ENCODE measurements around the gene CDC25A. TPM values are rescaled to one million over a fixed set of nuclear protein-coding genes. Genes with fewer than 3 reads are reported as not detected.
"Not testable (repeated sequence)": the region's sequence is repeated elsewhere in the genome, so short reads cannot be mapped to it uniquely, and the experiment has no call there.

The CDC25A gene
- total RNA-seq, 5 donors from 2014 or later (not counting 1 experiment from before 2014, with no cell fraction given): 0.28 to 1.1 (median 0.44) TPM

GRCh38 chr3:48120223-48120622 is 68.0 kb downstream of the CDC25A start:
- Histone ChIP-seq H3K27ac (ENCODE audit: low read length) (no peak overlapping the region), H3K4me1 (ENCODE audit: control insufficient read depth in 1 of 2, extremely low read depth in 1 of 2, insufficient read depth in 2 of 2, low read length in 2 of 2) (no peaks in the 10 kb centered on the region), H3K36me3 (ENCODE audit: control insufficient read depth in 2 of 2, extremely low read depth in 1 of 2, insufficient read depth in 1 of 2, low read length in 1 of 2) (no peaks in the 10 kb centered on the region), H3K4me3 (ENCODE audit: control insufficient read depth in 1 of 2, extremely low read depth in 1 of 2, low read length in 1 of 2) (no peak overlapping the region), H3K9me3 (no peaks in the 10 kb centered on the region), H3K27me3 (replicated peaks in 1 of 2; ENCODE audit: control insufficient read depth in 2 of 2, extremely low read depth in 1 of 2, insufficient read depth in 2 of 2, low read length in 1 of 2) (no peaks in the 10 kb centered on the region)
- DNase-seq: no peak
- no peaks in the 10 kb centered on the region for H3K4me1 Mint-ChIP-seq
- CTCF ChIA-PET: no interaction called here
- no peak for ATAC-seq (replicated peaks in 1 of 4)
- POLR2A ChIA-PET: no interaction called here
- H3K9me3 Mint-ChIP-seq: no peaks in the 10 kb centered on the region
- H3K27ac Mint-ChIP-seq: no peak overlapping the region
- no peak overlapping the region for H3K4me3 Mint-ChIP-seq
- WGBS (ENCODE audit: insufficient coverage): 100% methylated on average over 1 of the region's 1 CpG
- no peaks in the 10 kb centered on the region for H3K27me3 Mint-ChIP-seq
- no peaks in the 10 kb centered on the region for H3K36me3 Mint-ChIP-seq

GRCh38 chr3:48119505-48120193 is 68.6 kb downstream of the CDC25A start:
- no peaks in the 10 kb centered on the region for H3K36me3 ChIP-seq (ENCODE audit: control insufficient read depth in 2 of 2, extremely low read depth in 1 of 2, insufficient read depth in 1 of 2, low read length in 1 of 2)
- no peaks in the 10 kb centered on the region for H3K9me3 ChIP-seq
- H3K27me3 Mint-ChIP-seq: no peaks in the 10 kb centered on the region
- H3K4me1 Mint-ChIP-seq: peaks cover 0 to 1% (median 0%) of the 10 kb centered on the region in 3 donors
- ChIA-PET POLR2A (no interaction called here), CTCF (no interaction called here)
- no peak overlapping the region for H3K4me3 Mint-ChIP-seq
- no peak overlapping the region for H3K27ac ChIP-seq (ENCODE audit: low read length)
- no peak overlapping the region for H3K27ac Mint-ChIP-seq
- H3K4me3 ChIP-seq (ENCODE audit: control insufficient read depth in 1 of 2, extremely low read depth in 1 of 2, low read length in 1 of 2): no peak overlapping the region
- H3K36me3 Mint-ChIP-seq: no peaks in the 10 kb centered on the region
- no peak for DNase-seq
- H3K4me1 ChIP-seq (ENCODE audit: control insufficient read depth in 1 of 2, extremely low read depth in 1 of 2, insufficient read depth in 2 of 2, low read length in 2 of 2): no peaks in the 10 kb centered on the region
- no peaks in the 10 kb centered on the region for H3K27me3 ChIP-seq (replicated peaks in 1 of 2; ENCODE audit: control insufficient read depth in 2 of 2, extremely low read depth in 1 of 2, insufficient read depth in 2 of 2, low read length in 1 of 2)
- no peaks in the 10 kb centered on the region for H3K9me3 Mint-ChIP-seq
- WGBS (ENCODE audit: insufficient coverage): 80% methylated on average over 3 of the region's 4 CpGs
- ATAC-seq (replicated peaks in 1 of 4): no peak

- no peak for DNase-seq
- ATAC-seq (replicated peaks in 1 of 4): no peak
- 97% methylated on average over 4 of the region's 8 CpGs for WGBS (ENCODE audit: insufficient coverage)
- POLR2A ChIA-PET: interaction anchor here in 1 of 2 donors (0.7 kb wide), 1 partner anchor 115 kb away, joined by 3 read pairs; no protein-coding TSS in a partner anchor
- no peak overlapping the region for H3K27ac ChIP-seq (ENCODE audit: low read length)
- no peak overlapping the region for H3K27ac Mint-ChIP-seq
- no peak overlapping the region for H3K4me3 ChIP-seq (ENCODE audit: control insufficient read depth in 1 of 2, extremely low read depth in 1 of 2, low read length in 1 of 2)
- H3K27me3 ChIP-seq (replicated peaks in 1 of 2; ENCODE audit: control insufficient read depth in 2 of 2, extremely low read depth in 1 of 2, insufficient read depth in 2 of 2, low read length in 1 of 2): no peaks in the 10 kb centered on the region
- no peak overlapping the region for H3K4me3 Mint-ChIP-seq
- H3K9me3 Mint-ChIP-seq: no peaks in the 10 kb centered on the region
- H3K4me1 Mint-ChIP-seq: peaks cover 0 to 1% (median 0%) of the 10 kb centered on the region in 3 donors
- CTCF ChIA-PET: no interaction called here
- no peaks in the 10 kb centered on the region for H3K9me3 ChIP-seq
- no peaks in the 10 kb centered on the region for H3K27me3 Mint-ChIP-seq
- no peaks in the 10 kb centered on the region for H3K36me3 Mint-ChIP-seq
- H3K4me1 ChIP-seq (ENCODE audit: control insufficient read depth in 1 of 2, extremely low read depth in 1 of 2, insufficient read depth in 2 of 2, low read length in 2 of 2): no peaks in the 10 kb centered on the region
- no peaks in the 10 kb centered on the region for H3K36me3 ChIP-seq (ENCODE audit: control insufficient read depth in 2 of 2, extremely low read depth in 1 of 2, insufficient read depth in 1 of 2, low read length in 1 of 2)
These were observed 69.3 kb downstream of the CDC25A start for GRCh38 chr3:48118928-48119327.

- ATAC-seq (replicated peaks in 1 of 4) (no peak), DNase-seq (no peak)
- no peak overlapping the region for H3K27ac ChIP-seq (ENCODE audit: low read length)
- CTCF ChIA-PET: no interaction called here
- no peaks in the 10 kb centered on the region for H3K9me3 Mint-ChIP-seq
- 79% methylated on average over 7 of the region's 7 CpGs for WGBS (ENCODE audit: insufficient coverage)
- no peaks in the 10 kb centered on the region for H3K27me3 Mint-ChIP-seq
- no peaks in the 10 kb centered on the region for H3K36me3 Mint-ChIP-seq
- H3K4me1 ChIP-seq (ENCODE audit: control insufficient read depth in 1 of 2, extremely low read depth in 1 of 2, insufficient read depth in 2 of 2, low read length in 2 of 2): peaks cover 0 to under 1% of the 10 kb centered on the region in 2 experiments
- H3K4me1 Mint-ChIP-seq: peaks cover 0 to 1% (median 0%) of the 10 kb centered on the region in 3 donors
- no peak overlapping the region for H3K27ac Mint-ChIP-seq
- H3K4me3 Mint-ChIP-seq: no peak overlapping the region
- no peaks in the 10 kb centered on the region for H3K36me3 ChIP-seq (ENCODE audit: control insufficient read depth in 2 of 2, extremely low read depth in 1 of 2, insufficient read depth in 1 of 2, low read length in 1 of 2)
- H3K9me3 ChIP-seq: no peaks in the 10 kb centered on the region
- no peaks in the 10 kb centered on the region for H3K27me3 ChIP-seq (replicated peaks in 1 of 2; ENCODE audit: control insufficient read depth in 2 of 2, extremely low read depth in 1 of 2, insufficient read depth in 2 of 2, low read length in 1 of 2)
- no peak overlapping the region for H3K4me3 ChIP-seq (ENCODE audit: control insufficient read depth in 1 of 2, extremely low read depth in 1 of 2, low read length in 1 of 2)
- POLR2A ChIA-PET: interaction anchor here in 1 of 2 donors (0.7 kb wide), 1 partner anchor 115 kb away, joined by 3 read pairs; no protein-coding TSS in a partner anchor
These were observed 69.9 kb downstream of the CDC25A start for GRCh38 chr3:48118322-48118721.

- Histone ChIP-seq H3K4me3 (ENCODE audit: control insufficient read depth in 1 of 2, extremely low read depth in 1 of 2, low read length in 1 of 2) (no peak overlapping the region), H3K27me3 (replicated peaks in 1 of 2; ENCODE audit: control insufficient read depth in 2 of 2, extremely low read depth in 1 of 2, insufficient read depth in 2 of 2, low read length in 1 of 2) (no peaks in the 10 kb centered on the region), H3K9me3 (no peaks in the 10 kb centered on the region), H3K27ac (ENCODE audit: low read length) (peak overlapping the region; percentile 69), H3K36me3 (ENCODE audit: control insufficient read depth in 2 of 2, extremely low read depth in 1 of 2, insufficient read depth in 1 of 2, low read length in 1 of 2) (no peaks in the 10 kb centered on the region), H3K4me1 (ENCODE audit: control insufficient read depth in 1 of 2, extremely low read depth in 1 of 2, insufficient read depth in 2 of 2, low read length in 2 of 2) (peaks cover 4 to 16% of the 10 kb centered on the region in 2 experiments)
- peaks cover 9 to 13% (median 9%) of the 10 kb centered on the region in 3 donors for H3K4me1 Mint-ChIP-seq
- no peaks in the 10 kb centered on the region for H3K9me3 Mint-ChIP-seq
- ChIA-PET POLR2A (no interaction called here), CTCF (no interaction called here)
- peak overlapping the region in 2 of 3 donors; percentile 29 to 47 for H3K4me3 Mint-ChIP-seq
- DNase-seq (no peak), ATAC-seq (replicated peaks in 1 of 4) (no peak)
- peak overlapping the region; percentile 79 to 88 for H3K27ac Mint-ChIP-seq
- no peaks in the 10 kb centered on the region for H3K36me3 Mint-ChIP-seq
- no peaks in the 10 kb centered on the region for H3K27me3 Mint-ChIP-seq
- no CpG with 5 or more reads among the region's 1 CpG for WGBS (ENCODE audit: insufficient coverage)
These were observed 75.4 kb downstream of the CDC25A start for GRCh38 chr3:48112813-48113212.

- ATAC-seq (replicated peaks in 1 of 4): peak; percentile 58 to 78 (median 66)
These were observed 76.0 kb downstream of the CDC25A start for GRCh38 chr3:48112108-48112791.

More at GRCh38 chr3:48112108-48112791, 76.0 kb downstream of the CDC25A start:
- peak overlapping the region in 2 of 3 donors; percentile 29 to 47 for H3K4me3 Mint-ChIP-seq
- H3K4me3 ChIP-seq (ENCODE audit: control insufficient read depth in 1 of 2, extremely low read depth in 1 of 2, low read length in 1 of 2); CTCF ChIA-PET; H3K9me3 Mint-ChIP-seq; H3K9me3 ChIP-seq; H3K27me3 Mint-ChIP-seq; H3K27me3 ChIP-seq (replicated peaks in 1 of 2; ENCODE audit: control insufficient read depth in 2 of 2, extremely low read depth in 1 of 2, insufficient read depth in 2 of 2, low read length in 1 of 2); H3K36me3 ChIP-seq (ENCODE audit: control insufficient read depth in 2 of 2, extremely low read depth in 1 of 2, insufficient read depth in 1 of 2, low read length in 1 of 2); H3K36me3 Mint-ChIP-seq: not testable (repeated sequence)
- POLR2A ChIA-PET: interaction anchor here in 1 of 2 donors (0.6 kb wide), 1 partner anchor 132 kb away, joined by 4 read pairs; no protein-coding TSS in a partner anchor
- peak overlapping the region; percentile 79 to 88 for H3K27ac Mint-ChIP-seq
- 0% methylated on average over 1 of the region's 8 CpGs for WGBS (ENCODE audit: insufficient coverage)
- peaks cover 9 to 13% (median 9%) of the 10 kb centered on the region in 3 donors for H3K4me1 Mint-ChIP-seq
- Histone ChIP-seq H3K4me1 (ENCODE audit: control insufficient read depth in 1 of 2, extremely low read depth in 1 of 2, insufficient read depth in 2 of 2, low read length in 2 of 2) (peaks cover 4 to 16% of the 10 kb centered on the region in 2 experiments), H3K27ac (ENCODE audit: low read length) (peak overlapping the region; percentile 69)
- peak in 29 of 35 experiments; percentile 3 to 51 (median 17) for DNase-seq

All from T-cell (primary cell).